GM19193 (cell line): ENCODE results near the gene INPP5J.

Experiments used
- POLR2A ChIP-seq: IDR thresholded peaks from 4 replicates; pipeline ENCODE4 v1.6.1; 2011; ENCODE audit not compliant: insufficient read depth, insufficient read length; ENCODE audit errors: extremely low read depth

Gene INPP5J

GRCh38 chr22:31126128-31126868 is 3.5 kb downstream of the INPP5J start:
- TF ChIP-seq POLR2A, result no peak

- no peak for TF ChIP-seq POLR2A
Observed at GRCh38 chr22:31126869-31127175, 4.1 kb downstream of the INPP5J start.

DNA sequence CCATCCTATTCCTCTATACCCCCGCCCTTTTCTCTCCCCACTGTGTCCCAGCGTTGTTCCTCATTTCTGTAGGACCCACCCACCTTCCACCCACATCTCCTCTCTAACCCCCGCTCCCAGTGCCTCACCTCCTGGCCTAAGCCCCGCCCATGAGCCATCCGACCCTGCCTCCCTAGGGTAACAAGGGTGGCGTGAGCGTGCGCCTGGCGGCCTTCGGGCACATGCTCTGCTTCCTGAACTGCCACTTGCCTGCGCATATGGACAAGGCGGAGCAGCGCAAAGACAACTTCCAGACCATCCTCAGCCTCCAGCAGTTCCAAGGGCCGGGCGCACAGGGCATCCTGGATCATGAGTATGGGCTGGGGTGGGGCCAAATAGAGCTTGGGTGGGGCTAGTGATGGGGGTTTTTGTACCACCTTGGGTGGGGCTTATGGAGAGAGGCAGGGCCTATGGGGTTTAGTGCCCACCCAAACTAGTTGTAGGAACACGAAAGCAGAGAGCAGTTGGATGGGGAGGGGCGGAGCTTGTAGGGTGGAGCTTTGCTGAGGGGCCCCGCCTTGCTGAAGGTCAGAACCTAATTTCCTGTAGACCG is 4.5 kb downstream of the INPP5J start:
- TF ChIP-seq POLR2A, result no peak

- no peak for TF ChIP-seq POLR2A
Observed at GRCh38 chr22:31128156-31128555, 5.4 kb downstream of the INPP5J start.

GRCh38 chr22:31130873-31131272 is 8.1 kb downstream of the INPP5J start:
- no peak for TF ChIP-seq POLR2A

DNA sequence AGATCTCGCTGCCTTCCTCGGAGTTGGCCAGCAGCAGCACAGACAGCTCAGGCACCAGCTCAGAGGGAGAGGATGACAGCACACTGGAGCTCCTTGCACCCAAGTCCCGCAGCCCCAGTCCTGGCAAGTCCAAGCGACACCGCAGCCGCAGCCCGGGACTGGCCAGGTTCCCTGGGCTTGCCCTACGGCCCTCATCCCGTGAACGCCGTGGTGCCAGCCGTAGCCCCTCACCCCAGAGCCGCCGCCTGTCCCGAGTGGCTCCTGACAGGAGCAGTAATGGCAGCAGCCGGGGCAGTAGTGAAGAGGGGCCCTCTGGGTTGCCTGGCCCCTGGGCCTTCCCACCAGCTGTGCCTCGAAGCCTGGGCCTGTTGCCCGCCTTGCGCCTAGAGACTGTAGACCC is 11.1 kb downstream of the INPP5J start:
- no peak for TF ChIP-seq POLR2A

- TF ChIP-seq POLR2A, result no peak
Observed at GRCh38 chr22:31134688-31135087, 11.9 kb downstream of the INPP5J start.

DNA sequence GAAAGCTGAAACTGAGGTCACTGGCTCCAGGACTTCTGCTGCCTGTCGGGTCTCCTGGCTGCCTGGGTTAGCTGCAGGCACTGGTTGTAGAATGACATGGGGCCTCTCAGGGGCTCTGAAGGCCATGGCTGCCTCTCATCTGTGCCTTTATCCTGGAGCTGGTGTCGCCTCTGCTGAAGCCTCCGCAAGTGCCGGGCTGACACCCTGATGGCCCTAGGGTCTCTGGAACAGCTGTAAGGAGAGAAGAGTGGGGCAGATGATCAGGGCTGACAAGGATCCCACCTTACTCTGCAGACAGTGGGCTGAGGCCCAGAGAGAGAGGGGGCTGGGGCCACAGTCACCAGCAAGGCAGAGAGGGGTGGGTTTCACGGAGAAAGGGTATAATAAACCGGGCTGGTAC is 12.9 kb downstream of the INPP5J start:
- TF ChIP-seq POLR2A, result no peak

GRCh38 chr22:31136155-31136554 is 13.4 kb downstream of the INPP5J start:
- no peak for TF ChIP-seq POLR2A

- no peak for TF ChIP-seq POLR2A
Observed at GRCh38 chr22:31136711-31137110, 13.9 kb downstream of the INPP5J start.

DNA sequence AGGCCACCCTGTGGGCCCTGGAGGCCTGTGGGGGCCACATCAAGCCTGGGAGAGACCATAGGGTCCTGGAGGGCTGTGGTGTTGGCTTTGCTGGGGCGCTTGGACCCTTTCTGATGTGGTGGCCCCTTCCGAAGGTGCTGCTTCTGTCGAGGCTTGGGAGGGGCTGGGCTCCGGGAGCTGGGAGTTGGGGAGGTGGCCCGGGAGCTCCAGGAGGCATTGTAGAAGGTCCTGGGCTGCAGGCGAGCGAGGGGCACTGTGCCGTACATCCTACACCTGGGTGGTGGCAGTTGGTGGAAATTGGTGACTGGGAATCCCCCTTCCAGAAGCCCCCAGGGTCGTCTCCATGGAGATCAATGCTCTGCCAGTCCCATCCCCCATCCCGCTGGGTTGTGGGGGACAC is 15.0 kb downstream of the INPP5J start:
- TF ChIP-seq POLR2A, result no peak

- TF ChIP-seq POLR2A, result no peak
Observed at GRCh38 chr22:31138126-31138525, 15.4 kb downstream of the INPP5J start.

GRCh38 chr22:31139066-31139465 is 16.3 kb downstream of the INPP5J start:
- no peak for TF ChIP-seq POLR2A

GRCh38 chr22:31139866-31140716 is 17.3 kb downstream of the INPP5J start, which contains the start of gene PLA2G3:
Gene PLA2G3, minus strand, starts transcription at chr22:31140508. Its CDS starts 154 bp downstream, at chr22:31140354.
- TF ChIP-seq POLR2A, result no peak

DNA sequence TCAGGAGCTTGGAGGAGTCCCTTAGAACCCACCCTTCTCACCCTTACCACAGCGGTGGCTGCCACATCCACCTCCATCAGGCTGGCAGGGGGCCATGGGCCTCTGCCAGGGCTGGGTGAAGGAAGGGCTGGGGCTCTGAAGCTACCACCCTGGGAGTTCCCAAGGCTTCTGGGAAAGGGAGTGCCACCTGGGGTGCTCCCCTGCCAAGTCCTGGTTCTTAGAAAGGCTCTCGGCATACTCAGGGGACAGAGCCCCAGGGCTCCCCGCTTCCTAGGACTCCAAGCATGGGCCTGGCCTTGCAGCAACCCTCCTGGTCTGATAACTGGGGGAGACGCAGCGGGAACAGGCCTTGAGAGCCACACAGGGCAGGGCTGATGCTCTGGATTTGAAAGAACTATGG is 18.0 kb downstream of the INPP5J start:
- no peak for TF ChIP-seq POLR2A

DNA sequence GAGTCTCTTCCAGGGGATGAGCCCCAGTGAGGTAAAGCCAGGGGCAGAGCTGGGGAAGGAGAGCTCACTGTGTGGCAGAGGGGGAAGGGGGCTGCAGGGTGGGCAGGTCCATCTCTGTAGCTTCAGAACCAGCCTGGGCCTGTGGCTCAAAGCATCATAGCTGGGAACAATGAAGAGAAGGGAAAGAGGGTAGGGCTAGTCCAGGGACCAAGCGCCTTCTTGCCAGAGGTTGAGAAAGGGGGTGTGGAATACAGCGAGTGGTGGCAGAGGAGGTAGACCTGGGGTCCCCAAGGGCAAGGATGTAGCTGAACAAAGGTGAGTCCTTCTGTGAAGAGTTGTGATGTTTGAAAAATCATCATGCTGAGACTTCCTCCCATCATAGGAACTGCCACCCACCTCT is 18.8 kb downstream of the INPP5J start:
- no peak for TF ChIP-seq POLR2A

DNA sequence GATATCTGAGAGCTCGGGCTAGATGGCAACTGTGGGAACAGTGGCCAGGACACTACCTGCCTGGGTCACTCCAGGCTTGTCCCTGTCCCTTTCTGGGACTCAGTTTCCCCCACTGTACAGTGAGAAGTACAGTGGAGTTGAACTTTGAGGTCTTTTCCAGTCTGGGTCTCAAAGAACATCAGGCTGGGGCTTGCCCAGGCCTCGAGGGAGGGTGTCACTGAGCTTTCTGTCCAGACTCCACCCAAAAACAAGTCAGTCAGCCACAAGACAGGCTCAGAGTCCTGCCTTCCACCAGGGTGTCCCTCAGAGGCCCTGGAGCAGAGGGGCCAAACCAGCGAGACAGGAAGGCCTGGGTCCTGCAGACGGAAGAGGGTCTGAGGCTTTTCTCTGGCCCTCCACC is 19.5 kb downstream of the INPP5J start:
- no peak for TF ChIP-seq POLR2A

- TF ChIP-seq POLR2A, result no peak
Observed at GRCh38 chr22:31143038-31143437, 20.3 kb downstream of the INPP5J start.
